HK-2 (cell line): ENCODE data around the gene NAP1L1.
"Not testable (repeated sequence)": the region's sequence is repeated elsewhere in the genome, so short reads cannot be mapped to it uniquely, and the experiment has no call there.

Source experiments
- DNase-seq: peaks from one replicate; pipeline ENCODE4 v3.0.0-alpha.2; 2018; ENCODE audit not compliant: unreplicated experiment

NAP1L1 gene

GRCh38 chr12:75990189-75990912 lies 94.1 kb downstream of the NAP1L1 start:
- DNase-seq: no peak

GRCh38 chr12:75987709-75988108 lies 96.8 kb downstream of the NAP1L1 start:
- not testable (repeated sequence) for DNase-seq
